Left lobe of liver (tissue), 2 donors: Measurements from ENCODE around the gene CTSO. TPM values are rescaled to one million over a fixed set of nuclear protein-coding genes. Genes with fewer than 3 reads are reported as not detected.
"Not testable (repeated sequence)": the region's sequence is repeated elsewhere in the genome, so short reads cannot be mapped to it uniquely, and the experiment has no call there.

Experiments used
- ATAC-seq: fragments of 200-7000 bp; cut with Tn5 transposase; one replicate; pipeline ENCODE4 v1.9.1; 2020; ENCODE audit warnings: mild to moderate bottlenecking, moderate library complexity
- DNase-seq: peaks from one replicate; pipeline ENCODE4 v3.0.0-alpha.2; 2020; ENCODE audit warnings: low spot score
- total RNA-seq: library from RNA; stranded (reverse); gene quantifications from one replicate; pipeline ENCODE4 v1.2.1, GENCODE V29; 2021
- donor health status: DM: no; HTN: no; CAD: no; lungs with moderate emphysema.
- donor health status: DM: no; HTN: yes; CAD: no.

Gene CTSO
- total RNA-seq, 1 donor from 2014 or later: 38.8 TPM

DNA sequence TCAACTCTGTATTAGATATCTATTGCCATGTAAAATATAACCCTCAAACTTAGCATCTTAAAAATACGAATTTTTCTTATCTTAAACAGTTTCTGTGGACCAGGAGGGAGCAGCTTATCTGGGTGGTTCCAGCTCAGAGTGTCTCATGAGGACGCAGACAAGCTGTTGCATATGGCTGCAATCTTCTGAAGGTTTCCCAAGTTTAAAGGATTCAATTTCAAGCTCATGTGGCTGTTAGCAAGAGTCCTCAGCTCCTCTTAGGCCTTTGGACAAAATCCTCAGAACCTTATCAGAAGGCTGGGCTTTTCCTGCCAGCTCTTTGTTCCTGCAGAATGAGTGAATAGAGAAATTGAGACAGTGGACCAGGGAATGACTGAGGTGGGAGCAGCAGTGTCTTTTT, 2.8 kb upstream of the CTSO start:
- DNase-seq (no peak), ATAC-seq (no peak)

GRCh38 chr4:155954939-155955338, 1.3 kb upstream of the CTSO start:
- DNase-seq (no peak), ATAC-seq (peak; percentile 18)

DNA sequence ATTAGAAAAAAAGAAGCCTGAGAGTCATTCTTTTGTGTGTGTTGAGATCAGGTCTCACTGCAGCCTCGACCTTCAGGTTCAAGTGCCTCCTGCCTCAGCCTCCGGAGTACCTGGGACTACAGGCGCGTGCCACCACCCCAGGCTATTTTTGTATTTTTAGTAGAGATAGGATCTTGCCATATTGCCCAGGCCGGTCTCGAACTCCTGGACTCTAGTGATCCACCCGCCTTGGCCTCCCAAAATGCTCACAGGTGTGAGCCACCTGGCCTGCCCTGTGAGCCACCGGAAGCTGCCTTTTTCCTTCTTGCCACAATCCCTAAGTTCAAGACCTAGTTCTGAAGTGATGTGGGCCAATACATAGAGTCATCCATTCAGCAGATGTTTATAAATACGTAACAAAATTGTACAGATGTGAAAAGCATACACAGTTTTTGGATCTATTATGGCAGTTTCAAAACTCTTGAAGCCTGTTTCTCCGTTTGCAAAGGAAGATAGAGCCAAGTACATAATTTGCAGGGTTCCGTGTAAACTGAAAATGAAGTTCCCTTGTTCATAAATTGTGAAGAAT, 536 bp upstream of the CTSO start:
- DNase-seq (peak; percentile 45), ATAC-seq (no peak)

GRCh38 chr4:155952501-155952901, 1.2 kb downstream of the CTSO start:
- ATAC-seq: no peak
- no peak for DNase-seq

GRCh38 chr4:155950461-155950860, 3.2 kb downstream of the CTSO start:
- ATAC-seq (no peak), DNase-seq (no peak)

DNA sequence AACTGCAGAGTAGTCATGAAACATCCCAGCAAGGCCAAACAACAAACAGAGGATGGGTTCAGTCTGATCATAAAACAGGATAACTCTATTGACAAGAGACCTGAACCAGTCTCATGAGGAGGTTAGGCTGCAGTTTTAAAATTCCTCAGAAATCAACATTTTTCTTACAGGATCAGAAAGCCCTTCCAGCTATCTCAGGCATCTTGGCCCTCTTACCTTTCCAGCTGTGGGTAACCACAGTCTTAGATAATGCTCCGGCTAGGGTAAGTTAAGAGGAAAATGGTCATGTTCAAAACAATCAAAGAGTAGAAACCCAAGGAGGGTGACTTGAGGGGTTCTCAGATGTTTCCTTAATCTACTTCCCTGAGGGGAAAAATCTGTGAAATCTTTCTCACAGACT, 5.1 kb downstream of the CTSO start:
- no peak for DNase-seq
- no peak for ATAC-seq

DNA sequence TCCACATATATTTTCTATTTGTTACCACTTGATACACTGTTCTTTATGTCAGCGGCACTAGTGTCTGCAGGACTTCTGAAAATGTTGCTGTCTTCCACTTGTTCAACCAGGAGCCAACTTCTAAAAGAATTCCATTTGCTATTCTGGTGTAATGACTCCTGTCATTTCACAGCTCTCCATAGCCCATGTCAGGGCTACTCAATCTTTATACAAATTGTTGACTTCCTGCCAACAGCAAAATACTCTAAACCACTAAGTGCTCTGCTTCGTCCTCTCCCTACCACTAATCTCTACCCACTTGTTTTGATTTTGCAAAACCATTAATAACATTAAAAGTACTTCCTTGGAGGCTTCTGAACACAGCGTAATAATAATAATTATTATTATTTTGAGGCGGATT, 7.2 kb downstream of the CTSO start:
- DNase-seq: no peak
- ATAC-seq: peak; percentile 27

DNA sequence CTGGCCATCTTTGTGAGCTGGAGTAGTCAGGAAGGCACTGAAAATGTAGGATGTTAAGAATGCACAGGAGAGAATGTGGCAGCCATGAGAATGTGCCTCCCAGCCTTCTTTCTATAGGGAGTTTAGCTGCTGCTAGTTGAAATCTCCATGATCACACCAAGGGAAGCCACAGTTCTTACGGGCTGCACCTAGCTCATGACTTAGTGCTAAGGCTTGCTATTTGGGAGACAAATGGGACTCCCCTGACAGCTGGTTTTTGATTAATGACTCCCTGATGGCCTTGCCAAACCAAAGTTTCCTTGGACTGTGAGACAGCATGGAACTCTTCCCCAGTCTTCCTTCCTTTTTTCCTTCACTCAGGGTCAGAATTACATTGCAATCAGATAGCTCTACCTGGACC, 9.2 kb downstream of the CTSO start:
- DNase-seq: peak; percentile 50
- ATAC-seq: peak; percentile 73

GRCh38 chr4:155943605-155944291, 9.9 kb downstream of the CTSO start:
- peak; percentile 65 for ATAC-seq
- DNase-seq: no peak

DNA sequence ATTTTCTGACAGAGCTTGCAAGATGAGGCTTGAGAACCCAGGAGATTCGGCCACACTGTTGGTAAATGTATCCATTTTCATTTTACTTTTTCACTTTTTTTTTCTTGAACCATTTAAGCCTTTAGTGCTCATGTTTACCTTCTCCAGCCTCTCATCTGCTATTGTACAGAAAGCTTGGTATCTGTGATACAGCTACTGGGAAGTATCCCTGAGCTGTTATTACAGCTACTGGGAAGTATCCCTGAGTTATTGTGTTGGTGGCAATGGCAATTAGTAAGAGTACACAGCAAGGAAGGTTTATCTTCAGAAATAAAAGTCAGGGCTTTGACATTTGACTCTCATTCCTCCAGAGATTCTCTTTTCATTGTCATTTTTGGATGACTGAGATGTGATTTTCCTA, 11.8 kb downstream of the CTSO start:
- no peak for ATAC-seq
- DNase-seq: no peak

- DNase-seq (peak; percentile 49), ATAC-seq (peak; percentile 56)
These were observed 12.4 kb downstream of the CTSO start for GRCh38 chr4:155941085-155941790.

DNA sequence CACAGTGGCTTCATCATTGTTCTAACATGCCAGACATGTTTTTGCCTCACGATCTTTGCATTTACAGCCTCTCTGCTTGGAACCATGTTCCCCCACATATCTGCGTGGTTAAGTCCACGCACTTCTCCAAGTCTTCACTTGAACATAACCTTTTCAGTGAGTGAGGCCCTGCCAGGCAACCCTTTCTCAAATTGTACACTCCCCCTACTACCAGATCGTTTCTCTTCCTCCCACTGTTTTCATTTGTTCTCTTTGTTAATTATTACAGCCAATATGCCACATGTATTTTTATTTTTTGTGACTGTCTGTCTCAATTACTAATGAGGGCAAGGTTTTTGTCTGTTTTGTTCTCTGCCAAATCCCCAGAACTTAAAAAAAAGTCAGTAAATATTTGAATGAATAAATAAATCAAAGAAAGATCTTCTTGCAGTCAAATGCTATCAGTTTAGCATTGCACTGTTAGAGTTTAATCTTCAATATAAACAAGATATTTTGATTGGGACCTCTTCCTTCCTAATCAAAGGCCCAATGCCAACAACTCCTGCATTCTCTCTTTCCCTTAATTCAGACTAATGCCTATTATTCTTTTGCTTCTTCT, 18.2 kb downstream of the CTSO start:
- peak; percentile 65 for ATAC-seq
- no peak for DNase-seq

DNA sequence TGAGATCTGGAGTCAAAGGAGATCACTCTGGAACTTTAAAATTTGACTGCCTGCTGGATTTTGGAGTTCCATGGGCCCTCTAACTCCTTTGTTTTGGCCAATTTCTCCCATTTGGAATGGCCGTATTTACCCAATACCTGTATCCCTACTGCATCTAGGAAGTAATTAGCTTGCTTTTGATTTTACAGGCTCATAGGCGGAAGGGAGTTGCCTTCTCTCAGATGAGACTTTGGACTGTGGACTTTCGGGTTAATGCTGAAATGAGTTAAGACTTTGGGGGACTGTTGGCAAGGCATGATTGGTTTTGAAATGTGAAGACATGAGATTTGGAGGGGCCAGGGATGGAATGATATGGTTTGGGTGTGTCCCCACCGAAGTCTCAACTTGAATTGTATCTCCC, 19.0 kb downstream of the CTSO start:
- not testable (repeated sequence) for ATAC-seq, DNase-seq

DNA sequence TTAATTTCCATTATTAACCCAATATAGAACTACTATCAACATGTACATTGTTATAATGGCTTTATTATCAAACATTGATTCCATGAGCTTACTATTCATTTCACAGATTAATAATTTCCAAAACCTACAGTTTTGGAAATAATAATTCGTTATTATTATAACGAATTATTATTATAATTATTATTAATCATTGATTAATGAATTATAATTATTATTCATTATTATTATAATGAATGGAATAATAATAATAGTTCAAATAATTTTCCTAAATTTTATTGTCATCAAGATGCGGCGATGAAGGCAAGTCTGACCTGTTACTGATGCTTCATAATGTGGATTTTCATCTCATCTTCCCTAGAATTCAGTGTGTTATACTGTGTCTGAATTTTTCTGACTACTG, 22.0 kb downstream of the CTSO start:
- ATAC-seq: no peak
- DNase-seq: no peak

GRCh38 chr4:155930330-155930729, 23.3 kb downstream of the CTSO start:
- DNase-seq: no peak
- ATAC-seq: peak; percentile 35

DNA sequence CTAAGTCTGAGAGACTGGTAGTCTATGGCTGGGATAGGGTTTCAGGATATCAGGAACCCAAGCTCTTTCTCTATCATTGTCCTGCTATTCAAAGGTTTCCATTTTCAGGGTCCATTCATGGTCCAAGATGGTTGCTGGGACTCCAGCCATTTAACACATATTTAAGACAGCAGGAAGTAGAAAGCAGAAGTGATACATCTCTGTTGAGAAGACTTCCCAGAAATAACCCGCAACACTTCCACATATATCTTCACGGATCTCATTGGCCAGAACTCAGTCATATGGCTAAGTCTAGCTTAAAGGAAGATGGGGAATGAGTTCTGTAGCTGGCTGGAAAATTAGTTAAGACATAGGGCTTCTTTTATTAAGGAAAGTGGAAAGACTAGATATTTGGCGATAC, 23.8 kb downstream of the CTSO start:
- ATAC-seq (no peak), DNase-seq (no peak)

DNA sequence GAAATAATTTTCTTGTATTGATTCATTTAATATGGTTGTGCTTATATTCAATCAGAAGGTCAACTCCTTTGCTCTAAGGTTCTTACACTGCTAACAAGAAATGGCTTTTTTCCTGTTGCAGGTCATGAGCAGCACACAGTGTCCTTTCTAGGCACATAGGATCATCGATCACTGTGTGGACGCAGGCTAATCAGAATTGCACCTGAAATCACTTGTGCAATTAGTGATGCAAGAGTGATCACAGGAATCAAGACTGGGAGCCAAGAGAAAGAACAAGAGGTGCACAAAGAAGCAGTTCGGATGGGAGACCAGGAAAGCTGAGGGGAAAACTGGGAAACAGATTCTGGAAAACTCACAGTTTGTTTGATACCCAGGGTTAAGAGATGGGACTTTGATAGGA, 29.0 kb downstream of the CTSO start:
- ATAC-seq: peak; percentile 58
- DNase-seq: peak; percentile 81

DNA sequence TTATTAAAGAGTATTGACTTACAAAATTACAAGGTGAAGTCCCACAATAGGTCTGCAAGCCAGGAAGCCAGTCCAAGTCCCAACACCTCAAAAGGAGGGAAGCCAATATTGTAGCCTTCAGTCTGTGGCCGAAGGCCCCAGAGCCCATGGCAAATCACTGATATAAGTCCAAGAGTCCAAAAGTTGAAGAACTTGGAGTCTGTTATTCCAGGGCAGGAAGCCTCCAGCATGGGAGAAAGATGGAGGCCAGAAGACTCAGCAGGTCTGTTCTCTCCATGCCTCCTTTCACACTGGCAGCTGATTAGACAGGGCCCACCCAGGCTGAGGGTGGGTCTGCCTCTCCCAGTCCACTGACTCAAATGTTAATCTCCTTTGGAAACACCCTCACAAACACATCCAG, 32.1 kb downstream of the CTSO start:
- ATAC-seq (peak; percentile 41), DNase-seq (peak; percentile 65)

- no peak for ATAC-seq
- DNase-seq: no peak
These were observed 38.9 kb downstream of the CTSO start for GRCh38 chr4:155914782-155915181.

GRCh38 chr4:155911905-155912304, 41.8 kb downstream of the CTSO start:
- ATAC-seq (no peak), DNase-seq (no peak)

DNA sequence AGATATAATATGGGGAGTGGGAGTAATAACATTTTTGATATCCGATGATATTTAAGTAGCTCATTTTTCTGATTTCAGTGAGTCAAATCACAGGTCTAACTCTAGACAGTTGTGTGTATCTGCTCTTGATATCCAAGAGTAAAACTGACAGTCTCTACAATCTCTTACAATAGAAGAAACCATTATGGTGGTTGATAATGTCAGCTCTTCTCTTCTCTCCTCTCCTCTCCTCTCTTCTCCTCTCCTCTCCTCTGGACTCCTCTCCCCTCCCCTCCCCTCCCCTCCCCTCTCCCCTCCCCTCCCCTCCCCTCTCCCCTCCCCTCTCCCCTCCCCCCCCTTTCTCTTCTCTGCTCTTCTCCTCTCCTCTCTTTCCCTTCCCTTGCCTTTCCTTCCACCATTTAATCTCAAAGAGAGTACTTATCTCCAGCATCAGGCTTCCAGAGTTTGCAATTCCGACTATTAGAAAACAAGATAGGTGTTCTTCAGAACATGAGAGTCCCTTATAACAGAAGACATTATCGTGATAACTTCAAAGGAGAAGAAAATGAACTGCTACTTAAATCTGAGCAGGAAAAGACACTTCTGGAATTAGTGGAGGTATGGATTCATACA, 43.9 kb downstream of the CTSO start:
- peak; percentile 6 for ATAC-seq
- no peak for DNase-seq
